Suprapubic skin (tissue), 4 donors: Measurements from ENCODE around the gene POMGNT2. TPM values are rescaled to one million over a fixed set of nuclear protein-coding genes. Genes with fewer than 3 reads are reported as not detected.
A peak's percentile ranks its signal among the peaks of the same experiment; 100 is the strongest.

Source experiments
- DNase-seq, 2 donors: peaks; one replicate each; pipeline ENCODE4 v3.0.0-alpha.2; 2019; ENCODE audit warnings: low spot score in 2 of 2
- H3K27ac ChIP-seq: fragments of 200-600 bp; sonication (generic); one replicate; pipeline ENCODE4 v1.5.1; 2019
- H3K27me3 ChIP-seq: fragments of 200-600 bp; sonication (generic); one replicate; pipeline ENCODE4 v1.5.1; 2019
- H3K36me3 ChIP-seq: fragments of 200-600 bp; sonication (generic); one replicate; pipeline ENCODE4 v1.5.1; 2019
- H3K4me1 ChIP-seq: fragments of 200-600 bp; sonication (generic); one replicate; pipeline ENCODE4 v1.5.1; 2019
- H3K4me3 ChIP-seq: fragments of 200-600 bp; sonication (generic); one replicate; pipeline ENCODE4 v1.5.1; 2019; ENCODE audit warnings: mild to moderate bottlenecking
- H3K9me3 ChIP-seq: fragments of 200-600 bp; sonication (generic); one replicate; pipeline ENCODE4 v1.5.1; 2019
- CTCF ChIP-seq, 2 donors: fragments of 200-600 bp in 1 of 2; fragments of 450-650 bp in 1 of 2; sonication (generic) in 1 of 2; IDR thresholded peaks; one replicate each; pipeline ENCODE4 v1.5.1; 2016 to 2019; ENCODE audit warnings: antibody characterized with exemption in 2 of 2, mild to moderate bottlenecking in 1 of 2, moderate library complexity in 1 of 2
- EP300 ChIP-seq: sonication (generic); formaldehyde crosslinking; IDR thresholded peaks from one replicate; pipeline ENCODE4 v1.6.1; 2017; ENCODE audit warnings: antibody characterized with exemption
- POLR2A ChIP-seq, 2 donors: fragments of 450-650 bp; IDR thresholded peaks; one replicate each; pipeline ENCODE4 v1.6.1; 2017; ENCODE audit warnings: antibody characterized with exemption in 2 of 2, mild to moderate bottlenecking in 2 of 2, moderate library complexity in 2 of 2
- POLR2AphosphoS5 ChIP-seq, 3 donors: sonication (generic); formaldehyde crosslinking; IDR thresholded peaks; one replicate each; pipeline ENCODE4 v1.6.1; 2017; ENCODE audit warnings: antibody characterized with exemption in 3 of 3
- WGBS: methylation state at CpG from one replicate; pipeline ENCODE4 v1.1.5; 2018; 5-methylcytosine and 5-hydroxymethylcytosine counted together
- total RNA-seq, 4 donors: library from RNA; depleted of rRNA; stranded (reverse); fragments of >200 nt; gene quantifications; one replicate each; pipeline ENCODE4 v1.1.0, GENCODE V29; 2016

Gene POMGNT2
- total RNA-seq, 4 donors from 2014 or later = 15.8 to 29.9 (median 24.1) TPM

- no peak for DNase-seq
- Histone ChIP-seq H3K27me3 (no peaks in the 10 kb centered on the region), H3K27ac (no peak overlapping the region), H3K36me3 (no peaks in the 10 kb centered on the region), H3K4me3 (peak overlapping the region; percentile 71), H3K4me1 (peaks cover 22% of the 10 kb centered on the region), H3K9me3 (no peaks in the 10 kb centered on the region)
- WGBS = 23% methylated on average over 6 of the region's 6 CpGs
- TF ChIP-seq EP300 (no peak), POLR2A (IDR thresholded peaks at IDR 0.05) (no peak), POLR2AphosphoS5 (IDR thresholded peaks at IDR 0.05) (no peak), CTCF (IDR thresholded peaks at IDR 0.05) (no peak)
Observed at GRCh38 chr3:43106293-43106628, 382 bp upstream of the POMGNT2 start.

GRCh38 chr3:43104660-43105595 is 951 bp downstream of the POMGNT2 start:
- Histone ChIP-seq H3K27ac (no peak overlapping the region), H3K4me3 (peak overlapping the region; percentile 71)
- no peak for DNase-seq

GRCh38 chr3:43104039-43104438 is 1.8 kb downstream of the POMGNT2 start:
- 62% methylated on average over 3 of the region's 3 CpGs for WGBS
- no peak overlapping the region for H3K27ac ChIP-seq
- no peaks in the 10 kb centered on the region for H3K36me3 ChIP-seq
- H3K9me3 ChIP-seq = no peaks in the 10 kb centered on the region
- TF ChIP-seq EP300 (no peak), CTCF (IDR thresholded peaks at IDR 0.05) (no peak), POLR2AphosphoS5 (IDR thresholded peaks at IDR 0.05) (no peak), POLR2A (IDR thresholded peaks at IDR 0.05) (no peak)
- H3K4me3 ChIP-seq = no peak overlapping the region
- peaks cover 22% of the 10 kb centered on the region for H3K4me1 ChIP-seq
- H3K27me3 ChIP-seq = no peaks in the 10 kb centered on the region
- no peak for DNase-seq

More at GRCh38 chr3:43104660-43105595, 951 bp downstream of the POMGNT2 start:
- Histone ChIP-seq H3K4me1 (peaks cover 22% of the 10 kb centered on the region), H3K27me3 (no peaks in the 10 kb centered on the region), H3K36me3 (no peaks in the 10 kb centered on the region), H3K9me3 (no peaks in the 10 kb centered on the region)
- TF ChIP-seq POLR2A (IDR thresholded peaks at IDR 0.05) (no peak), CTCF (IDR thresholded peaks at IDR 0.05) (no peak), POLR2AphosphoS5 (IDR thresholded peaks at IDR 0.05) (no peak), EP300 (no peak)
- 52% methylated on average over 22 of the region's 33 CpGs for WGBS

GRCh38 chr3:43102773-43103480 is 3.0 kb downstream of the POMGNT2 start:
- no peak overlapping the region for H3K4me3 ChIP-seq
- H3K4me1 ChIP-seq = peaks cover 22% of the 10 kb centered on the region
- no peaks in the 10 kb centered on the region for H3K9me3 ChIP-seq
- H3K27ac ChIP-seq = no peak overlapping the region
- no peaks in the 10 kb centered on the region for H3K27me3 ChIP-seq
- H3K36me3 ChIP-seq = no peaks in the 10 kb centered on the region
- no peak for TF ChIP-seq CTCF (IDR thresholded peaks at IDR 0.05)
- TF ChIP-seq POLR2AphosphoS5 (IDR thresholded peaks at IDR 0.05) = no peak
- no peak for TF ChIP-seq POLR2A (IDR thresholded peaks at IDR 0.05)
- TF ChIP-seq EP300 = no peak
- DNase-seq = no peak
- WGBS = 88% methylated on average over 2 of the region's 2 CpGs

GRCh38 chr3:43098761-43099160 is 7.1 kb downstream of the POMGNT2 start:
- H3K4me1 ChIP-seq = no peaks in the 10 kb centered on the region
- WGBS = 98% methylated on average over 8 of the region's 8 CpGs
- H3K27ac ChIP-seq = no peak overlapping the region
- H3K36me3 ChIP-seq = no peaks in the 10 kb centered on the region
- DNase-seq = no peak
- no peak for TF ChIP-seq CTCF (IDR thresholded peaks at IDR 0.05)
- no peak overlapping the region for H3K4me3 ChIP-seq
- H3K9me3 ChIP-seq = no peaks in the 10 kb centered on the region
- H3K27me3 ChIP-seq = no peaks in the 10 kb centered on the region
